Stimulated activated effector memory CD8-positive, alpha-beta T cell treated with anti-CD3 and anti-CD28 coated beads, Interleukin-12 subunit alpha, Interleukin-12 subunit beta, amount 100 ng/mL, for 72 hours (primary cell): Measurements from ENCODE around the gene TMEM89.

Source experiments
- ATAC-seq: fragments of 150-1000 bp; cut with Tn5 transposase; 2 replicates; pipeline ENCODE4 v1.10.0; 2021
- DNase-seq, 2 donors: peaks; one replicate each; pipeline ENCODE4 v3.0.0; 2021 to 2022; ENCODE audit warnings: low spot score in 2 of 2
- H3K27ac Mint-ChIP-seq: one replicate; pipeline ENCODE4 v1.8.0; 2022; ENCODE audit warnings: mild to moderate bottlenecking, mixed read lengths
- H3K36me3 Mint-ChIP-seq: one replicate; pipeline ENCODE4 v1.8.0; 2022; ENCODE audit warnings: mild to moderate bottlenecking, mixed read lengths
- H3K4me1 Mint-ChIP-seq: one replicate; pipeline ENCODE4 v1.8.0; 2022; ENCODE audit warnings: mixed read lengths
- H3K4me3 Mint-ChIP-seq: one replicate; pipeline ENCODE4 v1.8.0; 2022; ENCODE audit warnings: mild to moderate bottlenecking, mixed read lengths
- H3K9me3 Mint-ChIP-seq: one replicate; pipeline ENCODE4 v1.8.0; 2022; ENCODE audit warnings: mixed read lengths

Gene TMEM89

DNA sequence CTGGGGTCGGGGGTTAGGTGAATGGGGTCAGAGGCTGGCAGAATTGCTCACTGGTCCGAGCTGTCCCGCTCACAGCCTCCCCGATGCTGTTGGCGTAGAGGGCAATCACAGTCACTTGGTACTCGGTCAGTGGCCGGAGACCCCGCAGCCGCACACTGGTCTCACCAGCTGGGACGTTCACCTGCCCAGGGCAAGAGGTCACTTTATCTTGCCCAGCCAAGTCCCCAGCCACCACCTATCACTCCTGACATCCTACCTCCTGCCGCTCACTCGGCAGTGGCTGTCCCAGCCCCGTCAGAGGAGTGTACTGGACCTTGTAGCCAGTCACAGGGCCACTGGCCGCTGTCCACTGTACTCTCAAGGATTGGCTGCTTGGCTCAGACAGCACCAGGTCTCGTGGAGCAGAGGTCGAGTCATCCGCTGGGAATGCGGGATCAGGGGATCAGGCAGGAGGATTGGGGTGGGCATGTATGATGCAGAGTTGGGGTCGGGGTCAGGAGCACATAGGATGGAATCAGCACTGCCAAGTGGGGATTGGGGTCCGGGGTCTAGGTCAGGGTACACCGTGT, 29.0 kb downstream of the TMEM89 start:
- Mint-ChIP-seq H3K36me3 (peaks cover 12% of the 10 kb centered on the region), H3K27ac (no peak overlapping the region), H3K9me3 (no peaks in the 10 kb centered on the region), H3K4me3 (no peak overlapping the region), H3K4me1 (peaks cover 36% of the 10 kb centered on the region)
- DNase-seq, result no peak
- ATAC-seq, result no peak

DNA sequence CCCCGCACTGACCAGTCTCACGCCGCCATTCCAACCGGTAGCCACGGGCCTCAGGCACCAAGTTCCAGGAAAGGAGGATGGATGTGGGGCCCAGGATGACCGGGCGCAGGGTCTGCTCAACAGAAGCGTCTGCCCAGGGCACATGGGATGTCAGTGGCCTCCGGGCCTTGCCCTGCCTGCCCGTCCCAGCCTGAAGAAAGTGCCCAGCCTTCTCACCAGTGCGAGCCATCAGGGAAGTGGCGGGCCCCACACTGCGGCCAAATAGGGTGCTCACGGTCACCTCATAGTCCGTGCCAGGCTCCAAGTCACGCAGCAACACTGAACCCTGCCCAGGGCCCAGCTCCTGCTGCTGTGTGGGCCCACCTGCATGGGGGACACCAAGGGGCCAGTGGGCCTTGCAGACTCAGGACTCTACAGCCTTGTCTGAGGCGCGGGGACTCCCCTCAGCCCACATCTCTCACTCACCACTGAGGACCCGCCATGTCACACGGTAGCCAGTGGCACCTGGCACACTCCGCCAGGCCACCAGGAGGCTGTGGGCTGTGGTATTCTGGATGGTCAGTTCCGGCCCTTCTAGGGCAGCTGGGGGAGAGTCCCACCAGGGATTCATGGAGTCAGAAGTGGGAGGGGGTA, 29.6 kb downstream of the TMEM89 start:
- Mint-ChIP-seq H3K4me3 (no peak overlapping the region), H3K36me3 (peaks cover 12% of the 10 kb centered on the region), H3K4me1 (peaks cover 33% of the 10 kb centered on the region), H3K27ac (no peak overlapping the region), H3K9me3 (no peaks in the 10 kb centered on the region)
- DNase-seq (no peak), ATAC-seq (no peak)

DNA sequence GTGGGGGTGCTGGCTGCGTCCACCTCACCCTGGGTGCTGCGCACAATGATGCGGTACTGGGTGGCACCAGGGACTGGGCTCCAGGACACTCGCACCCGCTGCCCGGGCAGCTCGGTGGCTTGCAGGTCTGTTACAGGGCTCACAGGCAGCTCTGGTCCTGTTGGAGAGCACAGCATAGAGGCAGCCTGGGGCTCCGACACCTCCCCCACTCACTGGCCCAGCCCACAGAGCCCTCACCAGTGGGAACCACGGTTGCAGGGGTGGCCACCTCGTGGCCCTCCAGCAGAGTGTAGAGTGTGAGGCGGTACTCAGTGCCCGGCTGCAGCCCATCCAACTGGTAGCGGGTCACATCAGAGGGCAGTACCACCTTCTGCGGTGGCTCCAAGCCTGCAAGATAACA, 30.1 kb downstream of the TMEM89 start:
- DNase-seq (no peak), ATAC-seq (no peak)
- Mint-ChIP-seq H3K27ac (no peak overlapping the region), H3K4me1 (peaks cover 29% of the 10 kb centered on the region), H3K36me3 (peaks cover 8% of the 10 kb centered on the region), H3K4me3 (no peak overlapping the region), H3K9me3 (no peaks in the 10 kb centered on the region)

DNA sequence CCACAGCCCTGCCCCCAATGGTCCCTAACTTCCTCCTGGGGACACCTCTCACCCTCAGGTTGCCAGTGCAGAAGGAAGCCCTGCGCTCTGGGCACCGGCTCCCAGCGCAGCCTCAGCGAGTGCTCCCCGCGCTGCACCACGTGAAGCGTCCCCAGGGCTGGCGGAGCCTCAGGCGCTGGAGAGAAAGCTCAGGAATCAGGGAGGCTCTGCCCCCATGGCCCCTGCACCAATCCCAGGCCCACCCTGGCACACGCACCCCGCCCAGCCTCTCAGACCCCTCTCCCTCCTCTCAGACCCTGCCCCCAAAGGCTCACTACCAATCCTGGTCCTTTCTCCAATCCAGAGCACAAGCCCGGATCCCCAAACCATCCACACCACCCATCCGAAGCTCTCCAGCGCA, 33.3 kb downstream of the TMEM89 start:
- no peak overlapping the region for H3K4me3 Mint-ChIP-seq
- H3K36me3 Mint-ChIP-seq, result no peaks in the 10 kb centered on the region
- no peaks in the 10 kb centered on the region for H3K9me3 Mint-ChIP-seq
- DNase-seq (no peak), ATAC-seq (no peak)
- H3K4me1 Mint-ChIP-seq, result peaks cover 16% of the 10 kb centered on the region
- H3K27ac Mint-ChIP-seq, result no peak overlapping the region

DNA sequence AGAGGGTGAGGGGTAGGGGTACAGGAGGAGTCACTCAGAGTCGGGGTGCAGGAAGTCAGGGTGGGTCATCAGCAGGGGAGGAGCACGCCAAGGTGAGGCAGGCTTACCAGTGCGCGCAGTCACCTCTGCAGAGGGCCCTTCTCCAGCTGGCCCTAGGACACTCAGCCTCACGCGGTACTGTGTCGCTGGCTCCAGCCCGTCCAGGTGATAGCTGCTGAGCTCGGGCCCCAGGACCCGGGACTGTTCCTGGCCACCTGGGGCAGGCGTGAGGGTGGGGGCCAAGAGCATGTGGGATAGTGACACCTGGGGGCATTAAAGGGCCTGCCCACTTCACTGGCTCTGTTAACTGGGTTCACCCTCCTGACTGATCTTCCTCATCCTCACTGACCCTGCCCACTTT, 33.9 kb downstream of the TMEM89 start:
- H3K27ac Mint-ChIP-seq, result no peak overlapping the region
- DNase-seq (no peak), ATAC-seq (no peak)
- H3K4me1 Mint-ChIP-seq, result peaks cover 16% of the 10 kb centered on the region
- no peaks in the 10 kb centered on the region for H3K36me3 Mint-ChIP-seq
- H3K4me3 Mint-ChIP-seq, result no peak overlapping the region
- H3K9me3 Mint-ChIP-seq, result no peaks in the 10 kb centered on the region

DNA sequence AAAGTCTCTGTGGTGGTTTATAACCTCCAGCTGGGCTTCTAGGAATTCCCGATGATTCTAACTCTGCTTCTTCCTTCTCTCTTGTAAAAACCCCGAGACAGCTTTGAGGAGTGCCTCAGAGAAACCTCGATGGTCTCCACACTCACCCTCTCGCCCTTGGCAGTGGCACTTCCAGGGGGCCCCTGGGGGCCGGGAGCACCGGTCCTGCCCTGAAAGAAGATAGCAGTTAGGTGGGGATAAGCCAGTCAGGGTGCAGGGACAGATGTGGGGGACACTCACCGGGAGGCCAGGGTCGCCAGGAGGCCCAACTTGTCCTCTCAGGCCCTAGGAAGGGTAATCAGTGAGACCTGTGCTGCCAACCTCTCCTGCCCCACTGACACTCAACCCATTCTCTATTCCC, 36.2 kb downstream of the TMEM89 start:
- peaks cover 16% of the 10 kb centered on the region for H3K4me1 Mint-ChIP-seq
- ATAC-seq (no peak), DNase-seq (no peak)
- H3K27ac Mint-ChIP-seq, result no peak overlapping the region
- no peaks in the 10 kb centered on the region for H3K36me3 Mint-ChIP-seq
- no peak overlapping the region for H3K4me3 Mint-ChIP-seq
- H3K9me3 Mint-ChIP-seq, result no peaks in the 10 kb centered on the region

DNA sequence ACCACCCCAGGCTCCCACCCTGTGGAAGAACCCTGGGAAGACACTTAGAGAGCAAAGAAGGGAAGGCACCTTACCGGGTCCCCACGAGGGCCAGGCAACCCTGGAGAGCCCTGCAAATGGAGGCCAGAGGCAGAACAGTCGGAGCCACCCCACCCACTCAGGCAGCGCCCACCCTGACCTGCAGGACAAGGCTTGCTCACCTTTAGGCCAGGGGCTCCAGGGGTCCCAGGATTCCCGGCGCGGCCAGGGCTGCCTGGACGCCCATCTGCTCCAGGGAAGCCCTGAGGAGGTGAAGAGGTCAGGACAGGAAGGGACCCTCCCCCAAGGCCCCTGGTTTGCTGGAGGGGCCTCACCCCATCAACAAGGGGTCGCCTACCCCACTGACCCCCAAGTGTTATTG, 36.7 kb downstream of the TMEM89 start:
- DNase-seq (no peak), ATAC-seq (no peak)
- Mint-ChIP-seq H3K4me3 (no peak overlapping the region), H3K4me1 (peaks cover 16% of the 10 kb centered on the region), H3K36me3 (no peaks in the 10 kb centered on the region), H3K27ac (peak overlapping the region; percentile 54), H3K9me3 (no peaks in the 10 kb centered on the region)

DNA sequence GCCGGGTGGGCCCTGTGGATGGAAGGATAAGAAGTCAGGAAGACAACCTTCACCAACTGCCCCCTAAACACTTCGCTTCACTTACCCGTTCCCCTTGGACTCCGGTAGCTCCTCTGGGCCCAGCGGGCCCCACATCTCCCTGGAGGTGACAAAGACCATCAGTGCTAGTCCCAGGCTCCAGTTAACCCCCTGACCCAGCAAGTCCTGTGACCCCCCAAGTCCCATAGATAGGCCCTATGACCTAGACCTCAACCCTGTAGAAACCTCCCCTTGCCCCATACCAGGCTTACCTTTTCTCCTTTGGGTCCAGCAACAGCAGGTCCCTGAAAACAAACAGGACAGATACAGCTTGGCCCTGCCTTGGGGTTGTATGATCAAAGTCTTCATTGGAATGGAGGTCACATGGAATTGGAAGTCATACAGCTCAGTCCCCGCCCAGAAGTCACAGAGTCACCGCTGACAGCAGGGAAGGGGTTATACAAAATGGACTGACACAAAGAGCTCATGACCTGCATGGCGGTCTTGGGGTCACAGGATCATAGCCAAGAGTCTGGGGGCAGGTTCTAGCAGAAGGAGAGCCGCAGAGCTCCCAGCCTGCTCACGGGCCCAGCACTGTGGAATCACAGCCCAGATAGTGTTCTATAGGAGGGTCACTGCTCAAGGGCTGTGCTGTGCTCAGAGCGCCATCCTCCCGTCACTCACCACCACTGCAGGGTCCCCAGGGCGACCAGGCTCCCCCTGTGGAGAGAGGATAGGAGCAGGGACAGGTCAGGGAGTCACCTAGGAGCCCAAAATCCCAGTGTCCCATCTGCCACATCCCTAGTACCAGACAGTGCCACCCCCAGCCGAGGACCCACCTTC, 39.7 kb downstream of the TMEM89 start:
- no peak overlapping the region for H3K4me3 Mint-ChIP-seq
- no peaks in the 10 kb centered on the region for H3K4me1 Mint-ChIP-seq
- no peaks in the 10 kb centered on the region for H3K9me3 Mint-ChIP-seq
- DNase-seq (no peak), ATAC-seq (no peak)
- H3K27ac Mint-ChIP-seq, result peak overlapping the region; percentile 86
- H3K36me3 Mint-ChIP-seq, result no peaks in the 10 kb centered on the region

DNA sequence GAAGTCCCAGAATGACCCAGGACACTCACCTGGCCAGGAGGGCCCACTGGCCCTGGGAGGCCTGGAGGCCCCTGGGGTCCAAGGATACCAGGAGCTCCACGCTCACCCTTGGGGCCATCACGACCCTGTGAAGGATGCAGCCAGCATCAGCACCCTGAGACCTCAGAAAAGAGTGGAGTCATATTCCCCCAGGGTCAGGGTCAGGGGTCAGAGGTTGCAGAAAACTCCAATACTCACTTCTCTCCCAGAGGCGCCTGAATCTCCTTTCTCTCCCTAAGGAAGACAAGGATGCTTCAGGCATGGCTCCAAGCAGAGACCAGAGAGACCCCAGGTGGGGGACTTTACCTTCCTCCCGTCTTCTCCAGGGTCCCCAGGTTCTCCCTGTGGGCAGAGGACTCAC, 44.9 kb downstream of the TMEM89 start:
- no peak for ATAC-seq
- Mint-ChIP-seq H3K36me3 (no peaks in the 10 kb centered on the region), H3K4me3 (no peak overlapping the region)

DNA sequence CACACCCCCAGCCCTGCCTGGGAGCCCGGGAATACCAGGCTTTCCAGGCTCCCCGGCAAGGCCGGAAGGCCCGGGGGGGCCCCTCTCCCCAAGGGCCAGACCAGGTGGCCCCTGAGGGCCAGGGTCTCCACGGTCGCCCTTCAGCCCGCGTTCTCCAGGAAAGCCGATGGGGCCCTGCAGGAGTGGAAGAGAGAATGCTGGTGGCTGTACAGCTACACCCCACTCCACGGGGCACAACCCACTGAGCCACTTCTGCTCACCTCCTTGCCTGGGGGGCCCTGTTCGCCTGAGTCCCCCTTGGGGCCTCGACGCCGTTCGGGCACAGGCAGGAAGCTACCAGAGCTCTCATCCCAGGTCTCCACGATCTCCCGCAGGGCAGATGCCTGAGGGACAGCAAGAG, 46.2 kb downstream of the TMEM89 start:
- ATAC-seq (no peak), DNase-seq (no peak)
- Mint-ChIP-seq H3K9me3 (no peaks in the 10 kb centered on the region), H3K4me1 (no peaks in the 10 kb centered on the region), H3K4me3 (no peak overlapping the region), H3K27ac (no peak overlapping the region), H3K36me3 (no peaks in the 10 kb centered on the region)

More for the DNA sequence above, 44.9 kb downstream of the TMEM89 start:
- no peaks in the 10 kb centered on the region for H3K9me3 Mint-ChIP-seq
- H3K27ac Mint-ChIP-seq, result no peak overlapping the region
- no peaks in the 10 kb centered on the region for H3K4me1 Mint-ChIP-seq
- DNase-seq, result no peak

DNA sequence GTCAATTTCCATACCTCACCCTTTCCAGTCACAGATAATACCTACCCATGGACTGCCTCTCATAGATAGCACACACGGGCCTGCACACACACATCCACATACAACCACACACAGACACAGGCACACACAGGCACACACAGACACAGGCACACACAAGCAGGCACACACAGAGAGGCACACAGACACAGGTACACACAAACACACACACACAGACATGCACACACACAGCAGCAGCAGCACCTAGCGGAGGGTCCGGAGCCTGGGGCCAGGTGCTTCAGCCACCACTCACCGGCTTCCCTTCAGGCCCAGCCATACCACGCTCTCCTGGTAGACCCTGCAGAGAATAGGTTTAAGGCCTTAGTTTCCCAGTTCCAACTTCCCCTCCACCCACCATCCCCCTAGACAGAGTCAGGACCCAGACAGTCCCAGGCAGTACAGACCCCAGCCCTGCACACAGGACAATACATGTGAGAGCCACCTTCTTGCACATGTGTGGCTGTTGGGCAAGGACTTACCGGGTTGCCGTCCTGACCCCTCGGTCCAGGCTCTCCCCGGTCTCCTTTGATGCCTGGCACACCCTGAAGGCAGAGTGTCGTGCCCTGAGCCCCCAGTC, 47.5 kb downstream of the TMEM89 start:
- H3K27ac Mint-ChIP-seq, result no peak overlapping the region
- no peak overlapping the region for H3K4me3 Mint-ChIP-seq
- DNase-seq (no peak), ATAC-seq (no peak)
- no peaks in the 10 kb centered on the region for H3K4me1 Mint-ChIP-seq
- no peaks in the 10 kb centered on the region for H3K9me3 Mint-ChIP-seq
- H3K36me3 Mint-ChIP-seq, result no peaks in the 10 kb centered on the region

DNA sequence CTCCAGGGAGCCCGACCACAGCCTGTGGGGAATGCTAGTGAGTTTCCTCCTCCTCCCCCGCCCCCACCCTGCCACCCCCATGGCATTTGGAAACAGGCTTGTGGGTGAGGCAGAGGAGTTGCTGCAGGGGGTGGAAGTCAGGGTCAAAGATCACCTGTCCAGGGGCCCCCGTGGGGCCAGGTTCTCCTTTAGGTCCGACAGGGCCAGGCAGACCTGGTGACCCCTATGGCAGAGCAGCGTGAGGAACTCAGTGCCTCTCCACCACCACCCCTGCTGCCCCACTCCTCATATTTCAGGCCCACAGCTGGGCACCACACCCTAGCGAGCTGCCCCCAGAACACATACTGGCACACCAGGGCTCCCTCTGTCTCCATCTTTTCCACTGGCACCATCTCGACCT, 49.1 kb downstream of the TMEM89 start:
- ATAC-seq, result no peak
- no peaks in the 10 kb centered on the region for H3K9me3 Mint-ChIP-seq
- no peak for DNase-seq
- no peaks in the 10 kb centered on the region for H3K36me3 Mint-ChIP-seq
- peak overlapping the region; percentile 43 for H3K27ac Mint-ChIP-seq
- no peak overlapping the region for H3K4me3 Mint-ChIP-seq
- peaks cover 6% of the 10 kb centered on the region for H3K4me1 Mint-ChIP-seq

DNA sequence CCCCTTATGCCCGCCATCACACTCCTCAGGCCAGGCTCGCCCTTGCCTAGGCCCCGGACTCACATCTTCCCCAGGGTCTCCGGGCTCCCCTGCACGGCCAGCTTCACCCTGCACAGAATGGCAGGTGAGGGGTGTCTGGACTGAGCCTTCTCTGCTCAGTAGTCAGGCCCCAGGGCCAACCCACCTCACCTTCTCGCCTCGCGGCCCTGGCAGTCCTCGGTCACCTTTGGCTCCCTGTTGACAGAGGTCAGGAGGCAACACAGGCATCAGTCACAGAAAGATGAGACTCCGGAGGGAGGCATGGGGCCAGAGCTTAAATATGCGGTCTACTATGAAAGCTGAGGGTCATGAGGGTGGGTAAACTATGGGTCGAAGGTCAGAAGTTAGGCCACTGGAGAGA, 49.6 kb downstream of the TMEM89 start:
- H3K27ac Mint-ChIP-seq, result peak overlapping the region; percentile 76
- DNase-seq, result no peak
- no peak overlapping the region for H3K4me3 Mint-ChIP-seq
- peaks cover 11% of the 10 kb centered on the region for H3K4me1 Mint-ChIP-seq
- H3K9me3 Mint-ChIP-seq, result no peaks in the 10 kb centered on the region
- ATAC-seq, result no peak
- no peaks in the 10 kb centered on the region for H3K36me3 Mint-ChIP-seq
